SK-N-MC (cell line): ENCODE results near the gene MPRIP.

ENCODE experiments used
- DNase-seq: peaks from one replicate; pipeline ENCODE4 v3.0.0-alpha.2; 2011; ENCODE audit warnings: low read depth, low spot score
- H3K27ac ChIP-seq: fragments of 200-600 bp; sonication (generic); 2 replicates; pipeline ENCODE4 v1.5.1; 2016; ENCODE audit warnings: mixed run types
- H3K36me3 ChIP-seq: fragments of 200-600 bp; sonication (generic); 2 replicates; pipeline ENCODE4 v1.6.1; 2017; ENCODE audit warnings: antibody characterized with exemption, low read length, mixed read lengths; ENCODE audit not compliant: insufficient read depth
- H3K4me3 ChIP-seq: fragments of 200-600 bp; sonication (generic); 2 replicates; pipeline ENCODE4 v1.5.1; 2016
- H3K9ac ChIP-seq: fragments of 200-600 bp; sonication (generic); 2 replicates; pipeline ENCODE4 v1.8.0; 2017; ENCODE audit warnings: mixed run types, mixed read lengths; ENCODE audit not compliant: insufficient read length
- H3K9me3 ChIP-seq: fragments of 200-600 bp; sonication (generic); 2 replicates; pipeline ENCODE4 v1.6.1; 2017; ENCODE audit warnings: low read depth, mild to moderate bottlenecking, antibody characterized with exemption, low read length, moderate library complexity, mixed read lengths
- EZH2 ChIP-seq: fragments of 200-600 bp; sonication (generic); IDR thresholded peaks from one replicate; pipeline ENCODE4 v1.6.1; 2017; ENCODE audit warnings: antibody characterized with exemption
- FOXP2 ChIP-seq: optimal IDR thresholded peaks from 2 replicates; pipeline ENCODE3; 2011; ENCODE audit warnings: mild to moderate bottlenecking, moderate library complexity; ENCODE audit not compliant: insufficient read depth; ENCODE audit errors: extremely low read length, control extremely low read depth
- POLR2AphosphoS5 ChIP-seq: IDR thresholded peaks from 2 replicates; pipeline ENCODE4 v1.6.1; 2012; ENCODE audit warnings: mild to moderate bottlenecking, low read depth, low read length, borderline replicate concordance

MPRIP gene

GRCh38 chr17:17139972-17140589, 97.8 kb downstream of the MPRIP start:
- DNase-seq = no peak
- peaks cover 14% of the 10 kb centered on the region; the same call in 1 of the 2 replicates for H3K36me3 ChIP-seq
- TF ChIP-seq EZH2 (no peak), POLR2AphosphoS5 (no peak), FOXP2 (no peak)

DNA sequence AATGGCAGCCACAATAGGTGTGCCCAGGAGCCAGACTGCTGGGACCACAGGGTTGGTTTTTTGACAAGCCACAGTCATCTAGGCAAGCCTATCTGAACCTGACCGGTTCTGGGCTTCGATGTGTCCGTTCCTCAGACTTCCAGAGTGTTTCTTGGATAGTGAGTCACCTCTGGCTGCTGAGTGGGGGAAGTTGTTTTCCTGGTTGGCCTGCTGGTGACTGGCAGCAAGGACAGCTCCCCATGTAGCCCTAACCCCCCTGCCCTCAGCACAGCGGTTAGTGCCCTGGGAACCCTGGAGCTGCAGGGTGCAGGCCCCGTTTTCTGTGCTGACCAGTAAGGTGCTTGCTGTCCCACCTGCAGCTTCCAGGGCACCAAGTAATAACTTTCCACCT, 98.3 kb downstream of the MPRIP start:
- H3K27ac ChIP-seq = no peak overlapping the region

More at GRCh38 chr17:17139972-17140589, 97.8 kb downstream of the MPRIP start:
- Histone ChIP-seq H3K4me3 (no peak overlapping the region), H3K9me3 (no peaks in the 10 kb centered on the region), H3K9ac (no peak overlapping the region), H3K27ac (no peak overlapping the region)

GRCh38 chr17:17141279-17141678, 99.0 kb downstream of the MPRIP start:
- Histone ChIP-seq H3K4me3 (no peak overlapping the region), H3K9ac (no peak overlapping the region), H3K36me3 (peaks cover 20% of the 10 kb centered on the region; the same call in 1 of the 2 replicates), H3K9me3 (no peaks in the 10 kb centered on the region), H3K27ac (no peak overlapping the region)
- no peak for DNase-seq
- TF ChIP-seq POLR2AphosphoS5 (no peak), EZH2 (no peak), FOXP2 (no peak)

More for the DNA sequence above, 98.3 kb downstream of the MPRIP start:
- no peaks in the 10 kb centered on the region for H3K9me3 ChIP-seq
- H3K4me3 ChIP-seq = no peak overlapping the region
- DNase-seq = no peak
- H3K36me3 ChIP-seq = peaks cover 14% of the 10 kb centered on the region; the same call in 1 of the 2 replicates
- no peak overlapping the region for H3K9ac ChIP-seq
- TF ChIP-seq FOXP2 = no peak

DNA sequence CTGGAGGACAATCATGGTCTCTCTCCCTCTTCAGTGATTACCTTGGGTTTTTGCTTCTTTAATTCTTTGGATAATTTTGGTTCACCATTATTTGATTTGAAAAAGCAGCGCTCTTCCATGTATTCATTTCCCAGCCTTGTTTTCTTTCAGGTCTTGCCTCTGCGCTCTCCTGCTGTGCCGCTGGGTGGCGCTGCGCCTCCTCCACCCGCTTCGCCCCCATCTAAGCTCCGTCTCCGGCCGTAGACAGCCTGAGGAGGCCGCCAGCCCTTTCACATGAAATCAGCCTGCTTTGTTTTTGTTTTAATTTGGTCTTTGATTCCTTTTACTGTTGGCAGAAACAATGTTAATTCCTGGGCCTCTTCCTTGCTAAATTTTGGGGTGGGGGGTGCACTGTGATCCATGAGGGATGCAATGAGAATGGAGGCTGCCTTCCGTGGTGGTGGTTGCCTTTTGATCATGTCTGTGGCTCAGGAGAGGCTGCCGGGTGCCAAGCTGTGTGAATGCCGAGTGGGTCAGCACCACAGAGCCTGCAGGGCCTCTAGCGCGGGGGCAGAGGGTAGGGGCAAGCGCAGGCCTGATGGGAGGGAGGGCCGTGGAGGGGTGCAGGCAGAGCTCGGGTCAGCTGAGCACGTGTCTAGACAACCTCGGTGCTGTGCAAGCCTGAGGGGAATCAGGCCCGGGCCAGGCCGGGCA, 99.7 kb downstream of the MPRIP start:
- no peak overlapping the region for H3K4me3 ChIP-seq
- H3K9me3 ChIP-seq = no peaks in the 10 kb centered on the region
- H3K9ac ChIP-seq = no peak overlapping the region
- no peak overlapping the region for H3K27ac ChIP-seq
- peaks cover 20% of the 10 kb centered on the region; the same call in 1 of the 2 replicates for H3K36me3 ChIP-seq
- DNase-seq = no peak
- TF ChIP-seq FOXP2 = no peak
- no peak for TF ChIP-seq POLR2AphosphoS5
- no peak for TF ChIP-seq EZH2

- TF ChIP-seq POLR2AphosphoS5 (no peak), FOXP2 (no peak), EZH2 (no peak)
- Histone ChIP-seq H3K9ac (no peak overlapping the region), H3K27ac (no peak overlapping the region), H3K9me3 (no peaks in the 10 kb centered on the region), H3K4me3 (no peak overlapping the region), H3K36me3 (peaks cover 20% of the 10 kb centered on the region; the same call in 1 of the 2 replicates)
- DNase-seq = no peak
Measured at GRCh38 chr17:17142556-17142955, 100.3 kb downstream of the MPRIP start.

GRCh38 chr17:17143501-17143900, 101.2 kb downstream of the MPRIP start:
- Histone ChIP-seq H3K9me3 (no peaks in the 10 kb centered on the region), H3K27ac (no peak overlapping the region), H3K4me3 (no peak overlapping the region), H3K9ac (no peak overlapping the region), H3K36me3 (peaks cover 15% of the 10 kb centered on the region; the same call in 1 of the 2 replicates)
- TF ChIP-seq FOXP2 (no peak), POLR2AphosphoS5 (no peak), EZH2 (no peak)
- no peak for DNase-seq

- Histone ChIP-seq H3K36me3 (peaks cover 14% of the 10 kb centered on the region; the same call in 1 of the 2 replicates), H3K9me3 (no peaks in the 10 kb centered on the region), H3K9ac (no peak overlapping the region), H3K4me3 (no peak overlapping the region), H3K27ac (no peak overlapping the region)
- TF ChIP-seq EZH2 (no peak), FOXP2 (no peak), POLR2AphosphoS5 (no peak)
- no peak for DNase-seq
Measured at GRCh38 chr17:17144061-17144460, 101.8 kb downstream of the MPRIP start.

- H3K4me3 ChIP-seq = no peak overlapping the region
- no peak for DNase-seq
- no peak overlapping the region for H3K27ac ChIP-seq
- no peak overlapping the region for H3K9ac ChIP-seq
- H3K9me3 ChIP-seq = no peaks in the 10 kb centered on the region
- H3K36me3 ChIP-seq = peaks cover 14% of the 10 kb centered on the region; the same call in 1 of the 2 replicates
- TF ChIP-seq POLR2AphosphoS5 (no peak), EZH2 (no peak)
Measured at GRCh38 chr17:17144916-17145665, 102.8 kb downstream of the MPRIP start.
